SIG-M5 (cell line): ENCODE measurements around the gene USP36.

Source experiments
- DNase-seq: peaks from one replicate; lab custom pipeline; 2025; lab: John Stamatoyannopoulos, UW

USP36 gene

GRCh38 chr17:78836420-78837021, 4.1 kb downstream of the USP36 start:
- DNase-seq = no peak

DNA sequence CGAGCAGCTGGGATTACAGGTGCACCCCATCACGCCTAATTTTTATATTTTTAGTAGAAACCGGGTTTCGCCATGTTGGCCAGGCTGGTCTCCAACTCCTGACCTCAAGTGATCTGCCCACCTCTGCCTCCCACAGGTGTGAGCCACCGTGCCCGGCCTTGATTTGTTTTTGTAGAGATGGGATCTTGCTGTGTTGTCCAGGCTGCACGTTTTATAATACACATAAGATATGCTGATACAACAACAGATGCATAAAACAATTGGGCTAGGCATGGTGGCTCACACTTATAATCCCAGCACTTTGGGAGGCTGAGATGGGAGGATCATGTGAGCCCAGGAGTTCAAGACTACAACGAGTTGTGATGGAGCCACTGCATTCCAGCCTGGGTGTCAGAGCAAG, 6.0 kb downstream of the USP36 start:
- no peak for DNase-seq

DNA sequence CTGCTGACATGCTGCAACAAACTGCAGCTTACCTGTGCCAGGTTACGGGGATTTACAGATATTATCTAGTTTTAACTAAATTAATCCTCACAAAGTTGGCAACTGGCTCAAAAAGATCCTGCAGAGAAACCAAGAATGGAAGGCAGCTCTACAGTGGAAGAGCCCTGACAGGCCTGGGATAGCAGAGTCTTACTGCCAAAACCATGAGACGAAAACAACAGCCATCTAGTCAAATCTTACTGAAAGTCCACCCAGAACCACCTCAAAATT, 8.1 kb downstream of the USP36 start:
- DNase-seq = no peak

DNA sequence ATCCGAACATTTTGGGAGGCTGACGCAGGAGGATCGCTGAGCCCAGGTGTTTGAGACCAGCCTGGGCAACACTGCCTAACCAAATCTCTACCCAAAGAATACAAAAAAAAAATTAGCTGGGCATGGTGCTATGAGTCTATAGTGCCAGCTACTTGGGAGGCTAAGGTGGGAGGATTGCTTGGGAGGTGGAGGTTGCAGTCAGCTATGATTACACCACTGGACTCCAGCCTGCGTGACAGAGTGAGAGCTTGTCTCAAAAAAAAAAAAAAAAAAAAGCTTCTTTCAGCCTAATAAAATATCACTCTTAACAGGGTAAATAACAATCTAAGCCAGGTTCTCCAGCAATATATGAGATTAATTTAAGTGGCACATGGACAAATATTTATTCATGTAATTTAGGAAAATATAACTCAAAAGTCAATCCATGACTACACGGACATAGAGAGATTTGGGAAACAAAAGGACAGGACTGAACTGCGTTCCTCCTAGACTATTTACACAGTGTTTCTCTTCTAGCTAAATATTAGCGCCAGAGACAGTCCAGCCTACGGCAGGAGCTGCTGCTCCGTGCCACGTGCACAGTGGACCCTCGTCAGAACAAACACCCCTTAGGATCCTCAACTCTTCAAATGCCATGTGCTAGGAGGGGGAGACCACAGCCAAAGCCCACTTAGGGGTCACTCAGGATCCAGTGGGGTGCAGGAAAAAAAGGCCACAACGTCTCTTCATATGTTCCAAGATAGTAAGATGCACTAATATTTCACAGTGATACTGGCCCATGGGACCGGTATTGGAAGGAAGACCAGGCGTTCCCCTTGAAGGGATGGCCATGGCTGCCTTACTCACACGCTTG, 8.7 kb downstream of the USP36 start:
- DNase-seq = no peak

DNA sequence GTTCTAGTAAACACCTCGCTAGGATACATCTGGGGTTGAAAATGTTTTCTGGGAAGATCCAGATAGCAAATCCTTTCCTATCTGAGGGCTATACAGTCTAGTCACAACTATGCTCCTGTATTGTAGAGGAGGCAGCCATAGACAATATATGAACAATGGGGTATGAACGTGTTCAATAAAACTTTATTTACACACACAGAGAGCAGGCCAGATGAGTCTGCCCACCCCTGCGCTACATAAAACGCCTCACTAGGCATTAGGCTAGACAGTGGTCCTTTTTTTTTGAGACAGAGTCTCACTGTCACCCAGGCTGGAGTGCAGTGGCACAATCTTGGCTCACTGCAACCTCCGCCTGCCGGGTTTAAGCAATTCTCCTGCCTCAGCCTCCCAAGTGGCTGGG, 11.1 kb downstream of the USP36 start:
- no peak for DNase-seq

- no peak for DNase-seq
Observed at GRCh38 chr17:78828470-78829185, 12.0 kb downstream of the USP36 start.

DNA sequence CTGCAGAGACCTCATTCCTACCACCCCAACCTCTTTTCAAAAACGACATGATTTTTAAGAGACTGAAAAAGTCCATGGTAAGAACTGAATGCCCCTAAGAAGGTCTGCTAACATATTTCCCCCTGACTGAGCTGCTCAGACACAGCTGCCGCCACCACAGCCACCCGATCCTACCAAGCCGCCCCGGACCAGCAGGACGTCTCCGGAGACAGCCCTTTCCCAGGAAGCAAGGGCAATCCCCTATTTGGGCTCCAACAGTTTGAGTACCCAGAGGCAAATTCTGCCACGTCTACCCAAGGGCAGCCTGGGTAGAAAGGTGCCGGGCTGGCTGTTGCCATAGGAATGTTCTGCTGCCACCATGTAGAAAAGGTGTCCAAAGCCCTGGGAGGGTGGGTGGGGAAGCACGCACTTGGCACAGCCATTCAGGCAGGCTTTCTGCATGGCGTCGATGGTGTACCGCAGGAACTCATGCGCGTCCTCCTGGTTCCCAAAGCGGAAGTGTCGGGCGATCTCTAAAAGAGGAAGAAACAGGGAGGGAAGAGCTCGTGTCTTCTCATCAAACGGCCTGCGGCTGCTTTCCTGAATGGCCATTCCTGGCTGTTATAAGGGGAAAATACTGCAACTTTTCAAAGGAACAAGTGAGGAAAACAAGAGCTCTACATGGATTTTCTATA, 13.6 kb downstream of the USP36 start:
- no peak for DNase-seq

- DNase-seq = no peak
Observed at GRCh38 chr17:78826421-78826820, 14.2 kb downstream of the USP36 start.

GRCh38 chr17:78825696-78826095, 14.9 kb downstream of the USP36 start:
- no peak for DNase-seq

DNA sequence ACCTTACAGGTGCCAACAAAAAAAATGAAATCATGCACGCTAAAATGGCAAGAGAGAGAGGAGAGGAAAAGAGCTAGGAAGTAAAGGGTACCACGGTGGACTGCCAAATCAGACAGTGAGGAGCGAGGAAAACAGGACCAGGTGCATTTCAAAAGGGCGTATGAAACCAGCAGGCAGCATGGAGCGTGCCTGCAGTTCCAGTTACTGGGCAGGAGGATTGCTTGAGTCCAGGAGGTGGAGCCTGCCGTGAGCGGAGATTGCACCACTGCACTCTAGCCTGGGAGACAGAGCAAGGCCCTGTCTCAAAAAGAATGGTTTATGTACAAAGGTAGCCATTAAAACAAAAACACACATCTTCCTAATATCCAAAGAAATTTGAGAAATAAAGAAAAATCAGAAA, 16.4 kb downstream of the USP36 start:
- DNase-seq = no peak

DNA sequence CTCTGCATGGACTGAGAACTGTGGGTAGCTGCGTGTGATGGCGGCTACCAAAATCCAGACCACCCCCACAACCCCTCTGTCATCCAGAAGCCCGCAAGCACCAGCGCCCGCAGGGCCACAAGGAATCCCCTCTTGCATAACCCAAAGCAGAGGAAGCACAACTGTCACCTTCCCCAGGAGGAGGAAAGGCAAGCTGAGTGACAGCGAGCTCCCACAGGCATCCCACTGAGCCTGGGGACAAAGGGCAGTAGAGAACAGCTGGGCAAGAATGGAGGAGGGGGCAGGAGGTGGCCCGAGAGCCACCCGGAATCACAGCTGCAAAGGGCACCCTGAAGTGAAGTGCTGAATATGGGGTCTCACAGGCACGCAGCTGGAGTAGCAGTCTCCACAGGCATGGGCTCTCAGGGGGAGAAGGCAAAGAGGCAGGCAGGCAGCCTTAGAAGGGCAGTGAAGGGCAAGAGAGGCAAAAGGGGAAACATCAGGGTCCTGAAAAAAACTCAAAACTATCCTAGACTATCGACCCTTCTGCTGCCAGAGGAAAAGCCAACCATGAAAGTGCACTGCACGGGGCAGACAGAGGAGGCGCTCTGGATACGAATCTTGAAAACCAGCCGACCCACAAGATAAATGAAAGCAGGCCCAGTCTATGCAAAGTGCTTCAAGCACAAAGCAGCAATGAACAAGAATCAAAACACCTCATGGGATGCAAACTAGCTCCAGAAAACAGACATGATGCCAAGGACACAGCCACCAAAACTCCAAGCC, 17.1 kb downstream of the USP36 start:
- DNase-seq = no peak

GRCh38 chr17:78822552-78822951, 18.1 kb downstream of the USP36 start:
- DNase-seq = no peak

DNA sequence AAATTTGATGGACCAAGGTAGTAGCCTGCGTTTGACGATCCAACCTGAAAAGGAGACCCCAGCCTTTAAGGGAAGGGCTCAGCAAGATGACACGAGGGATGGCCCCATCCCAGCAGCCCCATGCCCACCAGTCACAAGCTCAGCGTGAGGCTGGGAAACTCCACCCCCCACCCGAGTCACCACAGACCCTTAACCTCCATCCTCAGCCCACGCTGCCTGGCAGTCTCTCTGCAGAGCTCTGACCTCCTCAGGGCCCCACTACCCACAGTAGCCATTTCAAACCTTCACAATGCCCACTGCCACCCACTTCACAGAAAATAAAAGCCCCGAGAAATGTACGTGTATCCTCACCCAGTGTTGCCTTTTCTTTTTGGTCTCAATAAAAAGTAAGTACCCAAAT, 18.7 kb downstream of the USP36 start:
- DNase-seq = no peak

DNA sequence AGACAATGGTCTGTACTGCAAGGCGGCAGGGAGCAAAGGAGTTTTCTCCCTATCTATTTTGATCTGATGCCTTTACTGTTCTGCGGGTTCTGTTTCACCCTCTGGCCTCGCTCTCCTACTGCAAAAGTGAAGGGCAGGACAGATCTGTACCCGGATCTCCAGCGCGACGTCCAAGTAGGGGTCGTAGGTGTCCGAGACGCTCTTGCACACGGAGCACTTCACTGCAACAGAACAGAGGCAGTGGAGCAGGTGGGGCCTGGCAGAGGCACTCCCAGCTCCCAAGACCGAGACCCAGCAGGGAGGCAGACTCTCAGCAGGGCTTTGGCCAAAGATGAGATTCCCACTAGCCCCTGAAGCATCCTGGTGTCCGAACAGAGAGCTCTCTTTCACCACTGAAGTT, 19.8 kb downstream of the USP36 start:
- no peak for DNase-seq

GRCh38 chr17:78819806-78820792, 20.5 kb downstream of the USP36 start:
- DNase-seq = no peak

DNA sequence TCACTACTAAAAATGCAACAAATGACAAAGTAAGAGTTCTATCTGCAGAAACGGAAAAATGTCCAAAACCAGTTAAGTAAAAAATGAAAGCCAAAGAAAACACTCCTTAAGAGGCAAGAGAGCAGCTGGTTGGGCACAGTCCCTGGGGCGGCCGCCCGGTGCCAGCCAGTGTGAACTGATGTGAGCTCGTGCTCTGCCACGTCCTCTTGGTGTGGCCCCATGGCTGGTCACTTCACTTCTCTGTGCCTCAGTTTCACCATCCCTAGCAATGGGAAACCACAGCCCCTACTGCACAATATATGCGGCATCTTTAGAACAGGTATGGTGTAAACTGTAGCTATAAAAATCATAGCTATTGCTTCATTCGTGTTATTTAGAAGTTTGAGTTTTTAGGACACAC, 21.2 kb downstream of the USP36 start:
- DNase-seq = no peak

GRCh38 chr17:78818932-78819331, 21.7 kb downstream of the USP36 start:
- no peak for DNase-seq

DNA sequence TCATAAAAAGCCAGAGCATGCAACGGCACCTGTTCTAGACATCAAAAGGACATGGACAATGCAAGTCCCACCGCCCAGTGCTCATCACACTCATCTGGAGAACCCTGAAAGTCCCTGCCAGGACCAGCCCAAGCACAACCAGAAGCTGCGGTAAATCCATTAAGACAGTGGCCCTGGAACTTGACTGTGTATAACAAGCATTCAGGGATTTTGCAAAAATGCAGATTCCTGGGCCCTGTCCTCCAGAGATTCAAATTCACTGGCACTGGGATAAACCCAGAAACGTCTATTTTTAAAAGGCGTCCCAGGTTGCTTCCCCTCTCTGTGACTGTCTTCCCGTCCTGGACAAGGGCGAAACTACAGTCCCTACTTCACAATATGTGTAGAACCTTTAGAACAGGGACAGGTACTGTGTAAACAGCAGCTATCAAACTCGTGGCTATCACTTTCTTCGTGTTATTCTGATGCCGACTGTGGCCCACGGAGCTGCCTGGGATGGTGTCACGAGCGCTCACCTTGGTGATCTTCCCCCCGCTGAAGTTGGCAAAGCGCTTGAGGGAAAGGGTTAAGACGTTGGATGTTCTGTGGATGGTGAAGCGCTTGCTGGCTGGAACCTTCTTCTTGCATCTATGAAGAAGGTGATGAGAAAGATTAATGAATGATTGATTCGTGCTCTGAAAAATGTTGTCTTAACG, 22.3 kb downstream of the USP36 start:
- DNase-seq = no peak

GRCh38 chr17:78817123-78817522, 23.5 kb downstream of the USP36 start:
- no peak for DNase-seq

GRCh38 chr17:78815696-78816095, 24.9 kb downstream of the USP36 start:
- DNase-seq = no peak
